Right lobe of liver (tissue), 6 donors: ENCODE results near the gene SHKBP1. TPM values are rescaled to one million over a fixed set of nuclear protein-coding genes. Genes with fewer than 3 reads are reported as not detected.
A peak's percentile ranks its signal among the peaks of the same experiment; 100 is the strongest.
"Not testable (repeated sequence)": the region's sequence is repeated elsewhere in the genome, so short reads cannot be mapped to it uniquely, and the experiment has no call there.

ENCODE experiments used
- ATAC-seq, 4 donors: fragments of 200-7000 bp; cut with Tn5 transposase; one replicate each; pipeline ENCODE4 v1.9.1; 2020; ENCODE audit warnings: mild to moderate bottlenecking in 4 of 4, moderate library complexity in 4 of 4
- DNase-seq, 3 donors: peaks; one replicate each; pipeline ENCODE4 v3.0.0-alpha.2; 2020
- H3K27ac ChIP-seq, 3 donors: fragments of 200-600 bp; one replicate each; pipeline ENCODE4 v1.8.0; 2022
- H3K27me3 ChIP-seq, 2 donors: fragments of 200-600 bp; one replicate each; pipeline ENCODE4 v1.8.0; 2022
- H3K36me3 ChIP-seq, 4 donors: fragments of 200-600 bp; sonication (generic) in 1 of 4; one replicate each; pipeline versions ENCODE4 v1.5.1 to v1.8.0; 2017 to 2022; ENCODE audit warnings: control low read depth in 1 of 4
- H3K4me1 ChIP-seq, 4 donors: fragments of 200-600 bp; sonication (generic) in 1 of 4; one replicate each; pipeline versions ENCODE4 v1.5.1 to v1.8.0; 2017 to 2022; ENCODE audit warnings: control low read depth in 1 of 4
- H3K4me3 ChIP-seq, 3 donors: fragments of 200-600 bp; one replicate each; pipeline ENCODE4 v1.8.0; 2022
- H3K9me3 ChIP-seq, 4 donors: fragments of 200-600 bp; sonication (generic) in 1 of 4; one replicate each; pipeline versions ENCODE4 v1.5.1 to v1.8.0; 2017 to 2022; ENCODE audit warnings: control low read depth in 1 of 4
- CTCF ChIP-seq, 4 donors: fragments of 200-600 bp in 3 of 4; fragments of 450-650 bp in 1 of 4; IDR thresholded peaks; one replicate each; pipeline versions ENCODE4 v1.5.1 to v1.8.0; 2016 to 2022; ENCODE audit warnings: antibody characterized with exemption in 4 of 4, mild to moderate bottlenecking in 2 of 4
- POLR2A ChIP-seq: fragments of 450-650 bp; IDR thresholded peaks from one replicate; pipeline ENCODE4 v1.6.1; 2017; ENCODE audit warnings: antibody characterized with exemption, mild to moderate bottlenecking
- WGBS: methylation state at CpG from one replicate; pipeline ENCODE4 v1.1.6; 2018; ENCODE audit warnings: low coverage, low lambda C conversion rate; ENCODE audit not compliant: insufficient coverage; ENCODE audit errors: missing lambda C conversion rate; 5-methylcytosine and 5-hydroxymethylcytosine counted together
- intact Hi-C, 2 donors: fragments of 100-400 bp; cut with DNase I; formaldehyde crosslinking; loops; one replicate each; pipeline versions ENCODE4 v1.11.2 to v1.14.1; 2022
- total RNA-seq, 6 experiments: library from RNA; depleted of rRNA in 2 of 6; stranded (reverse); fragments of >200 nt in 2 of 6; fragmentation: NEBNext Ultra II Directional in 3 of 6; extraction: Animal tissue kit (Norgen Biotek cat#: 25700) in 3 of 6; gene quantifications; one replicate each; pipeline versions ENCODE4 v1.1.0 to v1.2.4, GENCODE V29; 2016 to 2023
- donor health status: DM: no; HTN: yes; CAD: no.
- donor health status: DM: no; HTN: no; CAD: no.
- donor health status: DM: no; HTN: no; CAD: no.
- donor health status: DM: no; HTN: yes; CAD: no.
- donor health status: DM: no; HTN: yes; CAD: no.

Gene SHKBP1
- total RNA-seq, 6 experiments from 2014 or later = 16.1 to 29.0 (median 22.4) TPM

- Histone ChIP-seq H3K9me3 (no peaks in the 10 kb centered on the region), H3K36me3 (no peaks in the 10 kb centered on the region), H3K27me3 (no peaks in the 10 kb centered on the region), H3K4me3 (no peak overlapping the region), H3K27ac (no peak overlapping the region), H3K4me1 (no peaks in the 10 kb centered on the region)
- no peak for DNase-seq
- ATAC-seq = peak in 1 of 4 donors; percentile 33
- TF ChIP-seq POLR2A = no peak
- TF ChIP-seq CTCF (IDR thresholded peaks at IDR 0.05) = no peak
- WGBS = no CpG with 5 or more reads among the region's 20 CpGs
- intact Hi-C loops = no loop called here
These were observed 16.6 kb upstream of the SHKBP1 start for GRCh38 chr19:40560092-40560507.

GRCh38 chr19:40561947-40562346 lies 14.7 kb upstream of the SHKBP1 start:
- Histone ChIP-seq H3K27me3 (no peaks in the 10 kb centered on the region), H3K4me3 (no peak overlapping the region), H3K27ac (no peak overlapping the region), H3K9me3 (no peaks in the 10 kb centered on the region), H3K36me3 (no peaks in the 10 kb centered on the region), H3K4me1 (no peaks in the 10 kb centered on the region)
- no peak for DNase-seq
- ATAC-seq = no peak
- intact Hi-C loops = no loop called here
- no peak for TF ChIP-seq CTCF (IDR thresholded peaks at IDR 0.05)
- no peak for TF ChIP-seq POLR2A
- 54% methylated on average over 3 of the region's 4 CpGs for whole genome bisulfite sequencing

- H3K9me3 ChIP-seq, intact Hi-C loops, H3K27me3 ChIP-seq, H3K27ac ChIP-seq, H3K36me3 ChIP-seq, H3K4me1 ChIP-seq, ATAC-seq, DNase-seq, H3K4me3 ChIP-seq: not testable (repeated sequence)
- WGBS = 89% methylated on average over 1 of the region's 1 CpG
These were observed 12.1 kb upstream of the SHKBP1 start for GRCh38 chr19:40564535-40564934.

- WGBS = 50% methylated on average over 2 of the region's 7 CpGs
- no peak overlapping the region for H3K4me3 ChIP-seq
- H3K9me3 ChIP-seq = no peaks in the 10 kb centered on the region
- H3K36me3 ChIP-seq = no peaks in the 10 kb centered on the region
- DNase-seq (no peak), ATAC-seq (no peak)
- H3K4me1 ChIP-seq = peaks cover 0 to 11% (median 0%) of the 10 kb centered on the region in 4 donors
- H3K27me3 ChIP-seq = peaks cover 0 to 10% of the 10 kb centered on the region in 2 donors
- H3K27ac ChIP-seq = no peak overlapping the region
- no peak for TF ChIP-seq CTCF (IDR thresholded peaks at IDR 0.05)
- no peak for TF ChIP-seq POLR2A
- intact Hi-C loops = no loop called here
These were observed 11.3 kb upstream of the SHKBP1 start for GRCh38 chr19:40565355-40565754.

GRCh38 chr19:40565910-40566495 lies 10.7 kb upstream of the SHKBP1 start:
- H3K27me3 ChIP-seq = peaks cover 0 to 10% of the 10 kb centered on the region in 2 donors
- 85% methylated on average over 3 of the region's 14 CpGs for WGBS

More at GRCh38 chr19:40565910-40566495, 10.7 kb upstream of the SHKBP1 start:
- DNase-seq = no peak
- H3K4me3 ChIP-seq = no peak overlapping the region
- ATAC-seq = no peak
- TF ChIP-seq CTCF (IDR thresholded peaks at IDR 0.05) (no peak), POLR2A (no peak)
- no peaks in the 10 kb centered on the region for H3K36me3 ChIP-seq
- H3K9me3 ChIP-seq = no peaks in the 10 kb centered on the region
- intact Hi-C loops = no loop called here
- H3K4me1 ChIP-seq = peaks cover 0 to 11% (median 0%) of the 10 kb centered on the region in 4 donors
- no peak overlapping the region for H3K27ac ChIP-seq
